Breast epithelium (tissue), 4 donors: ENCODE results near the gene BCAS3. TPM values are rescaled to one million over a fixed set of nuclear protein-coding genes. Genes with fewer than 3 reads are reported as not detected.
A peak's percentile ranks its signal among the peaks of the same experiment; 100 is the strongest.
"Not testable (repeated sequence)": the region's sequence is repeated elsewhere in the genome, so short reads cannot be mapped to it uniquely, and the experiment has no call there.

Experiments used
- DNase-seq, 2 donors: peaks; one replicate each; pipeline ENCODE4 v3.0.0-alpha.2; 2019; ENCODE audit warnings: low spot score in 2 of 2
- H3K27ac ChIP-seq, 2 donors: fragments of 200-600 bp; sonication (generic) in 1 of 2; one replicate each; pipeline ENCODE4 v1.5.1; 2016 to 2019; ENCODE audit warnings: mild to moderate bottlenecking in 1 of 2
- H3K27me3 ChIP-seq, 2 donors: fragments of 200-600 bp; sonication (generic) in 1 of 2; one replicate each; pipeline versions ENCODE4 v1.5.1 to v1.6.0; 2017 to 2019; ENCODE audit warnings: control low read depth in 1 of 2, mild to moderate bottlenecking in 1 of 2
- H3K36me3 ChIP-seq: fragments of 200-600 bp; one replicate; pipeline ENCODE4 v1.5.1; 2019
- H3K4me1 ChIP-seq, 2 donors: fragments of 200-600 bp; sonication (generic); one replicate each; pipeline ENCODE4 v1.5.1; 2016 to 2019; ENCODE audit warnings: control low read depth in 1 of 2
- H3K4me3 ChIP-seq, 3 donors: fragments of 200-600 bp; sonication (generic); 1 replicate in 2 of 3; 2 replicates in 1 of 3; pipeline ENCODE4 v1.5.1; 2016 to 2019; ENCODE audit warnings: mild to moderate bottlenecking in 3 of 3, moderate library complexity in 2 of 3
- H3K9me3 ChIP-seq, 2 donors: fragments of 200-600 bp; sonication (generic) in 1 of 2; one replicate each; pipeline ENCODE4 v1.5.1; 2016 to 2019; ENCODE audit warnings: control low read depth in 1 of 2
- POLR2A ChIP-seq: fragments of 450-650 bp; IDR thresholded peaks from one replicate; pipeline ENCODE4 v1.6.1; 2016; ENCODE audit warnings: antibody characterized with exemption, mild to moderate bottlenecking, moderate library complexity
- POLR2AphosphoS5 ChIP-seq, 3 donors: sonication (generic); formaldehyde crosslinking; IDR thresholded peaks; one replicate each; pipeline ENCODE4 v1.6.1; 2017; ENCODE audit warnings: antibody characterized with exemption in 3 of 3
- intact Hi-C: fragments of 100-400 bp; cut with DNase I; formaldehyde crosslinking; loops from one replicate; pipeline ENCODE4 v1.15.1; 2023; ENCODE audit warnings: low total_unique reads
- total RNA-seq, 3 donors: library from RNA; depleted of rRNA; stranded (reverse); fragments of >200 nt; gene quantifications; one replicate each; pipeline ENCODE4 v1.1.0, GENCODE V29; 2016
- TF ChIP-seq, protein P1 (sequence below), 3 donors: fragments of 450-650 bp; IDR thresholded peaks; one replicate each; pipeline ENCODE4 v1.5.1; 2016 to 2017; ENCODE audit warnings: antibody characterized with exemption in 3 of 3, mild to moderate bottlenecking in 3 of 3, moderate library complexity in 3 of 3

BCAS3 gene
- total RNA-seq, 3 donors from 2014 or later, result 30.8 to 47.9 (median 31.2) TPM

DNA sequence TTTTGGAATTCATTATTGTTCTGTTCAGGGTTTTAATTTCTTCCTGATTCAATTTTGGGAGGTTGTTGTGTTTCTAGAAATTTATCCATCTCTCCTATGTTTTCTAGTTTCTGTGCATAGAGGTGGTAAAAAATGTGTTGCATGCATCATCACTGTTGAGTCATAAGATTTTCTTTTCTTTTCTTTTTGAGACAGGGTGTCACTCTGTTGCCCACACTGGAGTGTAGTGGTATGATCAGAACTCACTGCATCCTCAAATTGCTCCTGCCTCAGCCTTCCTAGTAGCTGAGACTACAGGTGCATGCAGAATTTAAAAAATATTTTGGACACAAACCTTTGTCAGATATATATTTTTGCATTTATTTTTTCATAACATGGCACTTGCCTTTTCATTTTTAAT is 184.8 kb downstream of the BCAS3 start:
- no peaks in the 10 kb centered on the region for H3K4me1 ChIP-seq
- no peaks in the 10 kb centered on the region for H3K36me3 ChIP-seq
- H3K27me3 ChIP-seq, result no peaks in the 10 kb centered on the region
- H3K9me3 ChIP-seq, result no peaks in the 10 kb centered on the region
- no peak overlapping the region for H3K4me3 ChIP-seq
- no peak for DNase-seq
- intact Hi-C loops, result loop anchor here (5.0 kb wide), 1 partner anchor 525 kb away; no protein-coding TSS in a partner anchor
- TF ChIP-seq, protein P1, sequence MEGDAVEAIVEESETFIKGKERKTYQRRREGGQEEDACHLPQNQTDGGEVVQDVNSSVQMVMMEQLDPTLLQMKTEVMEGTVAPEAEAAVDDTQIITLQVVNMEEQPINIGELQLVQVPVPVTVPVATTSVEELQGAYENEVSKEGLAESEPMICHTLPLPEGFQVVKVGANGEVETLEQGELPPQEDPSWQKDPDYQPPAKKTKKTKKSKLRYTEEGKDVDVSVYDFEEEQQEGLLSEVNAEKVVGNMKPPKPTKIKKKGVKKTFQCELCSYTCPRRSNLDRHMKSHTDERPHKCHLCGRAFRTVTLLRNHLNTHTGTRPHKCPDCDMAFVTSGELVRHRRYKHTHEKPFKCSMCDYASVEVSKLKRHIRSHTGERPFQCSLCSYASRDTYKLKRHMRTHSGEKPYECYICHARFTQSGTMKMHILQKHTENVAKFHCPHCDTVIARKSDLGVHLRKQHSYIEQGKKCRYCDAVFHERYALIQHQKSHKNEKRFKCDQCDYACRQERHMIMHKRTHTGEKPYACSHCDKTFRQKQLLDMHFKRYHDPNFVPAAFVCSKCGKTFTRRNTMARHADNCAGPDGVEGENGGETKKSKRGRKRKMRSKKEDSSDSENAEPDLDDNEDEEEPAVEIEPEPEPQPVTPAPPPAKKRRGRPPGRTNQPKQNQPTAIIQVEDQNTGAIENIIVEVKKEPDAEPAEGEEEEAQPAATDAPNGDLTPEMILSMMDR (IDR thresholded peaks at IDR 0.05), result no peak
- TF ChIP-seq POLR2AphosphoS5 (IDR thresholded peaks at IDR 0.05), result no peak
- TF ChIP-seq POLR2A, result no peak
- H3K27ac ChIP-seq, result no peak overlapping the region

DNA sequence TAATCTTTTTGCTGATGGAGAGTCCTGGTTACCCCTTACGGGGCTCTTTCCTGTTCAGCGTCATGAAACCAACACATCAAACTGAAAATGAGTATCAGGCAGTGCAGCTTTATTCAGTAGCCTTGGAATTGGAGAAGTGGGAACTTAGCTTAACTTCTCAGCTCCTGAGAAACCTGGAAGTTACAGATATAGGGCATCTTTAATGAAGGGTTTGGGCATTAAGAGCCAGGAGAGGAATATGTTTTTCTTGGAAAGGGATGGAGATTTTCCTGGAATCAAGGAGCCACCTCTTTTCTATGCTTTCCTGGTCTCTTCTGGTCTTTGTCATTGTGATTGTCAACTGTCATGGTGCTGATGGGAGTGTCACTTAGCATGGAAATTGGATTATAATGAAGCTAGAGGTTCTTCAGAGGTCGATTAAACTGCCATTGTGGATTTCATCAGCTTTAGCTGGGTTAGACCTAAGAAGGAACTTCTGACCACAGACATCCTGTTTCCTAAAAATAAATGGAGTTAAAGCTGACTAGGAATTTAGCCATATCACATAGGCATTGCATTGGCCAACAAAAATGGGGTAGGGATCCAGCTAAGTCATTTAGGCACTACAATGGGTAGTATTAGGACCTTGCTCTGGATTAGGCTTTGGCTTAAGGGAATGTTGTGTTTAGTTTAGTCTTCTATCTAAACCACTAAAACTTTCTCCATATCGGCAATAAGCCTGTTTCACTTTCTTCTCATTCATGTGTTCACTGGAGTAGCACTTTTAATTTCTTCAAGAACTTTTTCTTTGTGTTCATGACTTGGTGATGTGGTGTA is 186.4 kb downstream of the BCAS3 start:
- no peaks in the 10 kb centered on the region for H3K36me3 ChIP-seq
- TF ChIP-seq POLR2A (no peak), POLR2AphosphoS5 (IDR thresholded peaks at IDR 0.05) (no peak)
- TF ChIP-seq, protein P1 (IDR thresholded peaks at IDR 0.05), result no peak
- no peaks in the 10 kb centered on the region for H3K27me3 ChIP-seq
- H3K9me3 ChIP-seq, result no peaks in the 10 kb centered on the region
- intact Hi-C loops, result loop anchor here (5.0 kb wide), 1 partner anchor 527 kb away; no protein-coding TSS in a partner anchor
- no peak for DNase-seq
- no peaks in the 10 kb centered on the region for H3K4me1 ChIP-seq
- H3K4me3 ChIP-seq, result no peak overlapping the region
- H3K27ac ChIP-seq, result no peak overlapping the region

DNA sequence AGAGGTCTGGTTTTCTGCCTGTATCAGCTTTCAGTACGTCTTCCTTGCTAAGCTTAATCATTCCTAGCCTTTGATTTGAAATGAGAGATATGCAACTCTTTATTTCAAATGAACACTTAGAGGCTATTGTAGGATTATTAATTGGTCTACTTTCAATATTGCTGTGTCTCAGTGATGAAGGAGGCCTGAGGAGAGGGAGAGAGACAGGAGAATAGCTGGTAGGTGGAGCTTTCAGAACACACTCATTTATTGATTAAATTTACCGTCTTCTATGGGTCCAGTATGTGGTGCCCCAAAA is 187.0 kb downstream of the BCAS3 start:
- no peak for DNase-seq
- Histone ChIP-seq H3K4me3 (no peak overlapping the region), H3K9me3 (no peaks in the 10 kb centered on the region), H3K4me1 (no peaks in the 10 kb centered on the region), H3K27ac (no peak overlapping the region), H3K36me3 (no peaks in the 10 kb centered on the region), H3K27me3 (no peaks in the 10 kb centered on the region)
- intact Hi-C loops, result loop anchor here (5.0 kb wide), 1 partner anchor 527 kb away; no protein-coding TSS in a partner anchor
- TF ChIP-seq POLR2A, result no peak
- TF ChIP-seq, protein P1 (IDR thresholded peaks at IDR 0.05), result no peak
- no peak for TF ChIP-seq POLR2AphosphoS5 (IDR thresholded peaks at IDR 0.05)

DNA sequence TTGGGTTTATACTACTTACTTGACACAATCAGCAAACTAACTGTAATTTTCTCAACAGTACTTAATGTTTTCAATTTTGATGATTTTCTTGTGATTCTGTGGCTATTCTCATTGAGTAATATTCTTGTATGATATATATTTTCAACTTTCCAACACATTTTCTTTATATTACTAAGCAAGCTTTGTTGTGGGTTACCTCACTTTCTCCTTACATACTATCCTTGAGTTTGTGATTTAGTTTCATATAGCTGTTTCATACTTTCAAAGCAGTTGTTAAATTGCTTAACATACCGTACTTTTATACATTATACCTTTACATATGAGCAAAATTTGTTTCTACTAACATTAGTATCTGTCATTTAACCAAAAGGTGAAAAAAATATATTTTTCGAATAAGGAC is 197.1 kb downstream of the BCAS3 start:
- intact Hi-C loops, result no loop called here
- no peaks in the 10 kb centered on the region for H3K4me1 ChIP-seq
- no peak for DNase-seq
- no peaks in the 10 kb centered on the region for H3K9me3 ChIP-seq
- TF ChIP-seq POLR2A, result no peak
- TF ChIP-seq, protein P1 (IDR thresholded peaks at IDR 0.05), result no peak
- no peak for TF ChIP-seq POLR2AphosphoS5 (IDR thresholded peaks at IDR 0.05)
- H3K27ac ChIP-seq, result no peak overlapping the region
- H3K27me3 ChIP-seq, result no peaks in the 10 kb centered on the region
- H3K36me3 ChIP-seq, result peaks cover 4% of the 10 kb centered on the region
- H3K4me3 ChIP-seq, result no peak overlapping the region

DNA sequence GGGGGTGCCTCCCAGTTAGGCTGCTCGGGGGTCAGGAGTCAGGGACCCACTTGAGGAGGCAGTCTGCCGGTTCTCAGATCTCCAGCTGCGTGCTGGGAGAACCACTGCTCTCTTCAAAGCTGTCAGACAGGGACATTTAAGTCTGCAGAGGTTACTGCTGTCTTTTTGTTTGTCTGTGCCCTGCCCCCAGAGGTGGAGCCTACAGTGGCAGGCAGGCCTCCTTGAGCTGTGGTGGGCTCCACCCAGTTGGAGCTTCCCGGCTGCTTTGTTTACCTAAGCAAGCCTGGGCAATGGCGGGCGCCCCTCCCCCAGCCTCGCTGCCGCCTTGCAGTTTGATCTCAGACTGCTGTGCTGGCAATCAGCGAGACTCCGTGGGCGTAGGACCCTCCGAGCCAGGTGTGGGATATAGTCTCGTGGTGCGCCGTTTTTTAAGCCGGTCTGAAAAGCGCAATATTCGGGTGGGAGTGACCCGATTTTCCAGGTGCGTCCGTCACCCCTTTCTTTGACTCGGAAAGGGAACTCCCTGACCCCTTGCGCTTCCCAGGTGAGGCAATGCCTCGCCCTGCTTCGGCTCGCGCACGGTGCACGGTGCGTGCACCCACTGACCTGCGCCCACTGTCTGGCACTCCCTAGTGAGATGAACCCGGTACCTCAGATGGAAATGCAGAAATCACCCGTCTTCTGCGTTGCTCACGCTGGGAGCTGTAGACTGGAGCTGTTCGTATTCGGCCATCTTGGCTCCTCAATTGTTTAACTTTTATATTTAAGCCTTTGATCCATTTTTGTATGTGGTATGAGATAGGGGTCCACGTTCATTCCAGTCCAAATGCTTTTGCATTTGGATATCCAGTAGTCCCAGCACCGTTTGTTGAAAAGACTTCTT is 209.3 kb downstream of the BCAS3 start:
- H3K4me3 ChIP-seq, result peak overlapping the region in 1 of 3 donors; percentile 35
- H3K27ac ChIP-seq, DNase-seq, H3K4me1 ChIP-seq, H3K36me3 ChIP-seq, H3K27me3 ChIP-seq, H3K9me3 ChIP-seq, intact Hi-C loops: not testable (repeated sequence)
